Esophagus squamous epithelium (tissue), 5 donors: Measurements from ENCODE around the gene CREBZF. TPM values are rescaled to one million over a fixed set of nuclear protein-coding genes. Genes with fewer than 3 reads are reported as not detected.
"Not testable (repeated sequence)": the region's sequence is repeated elsewhere in the genome, so short reads cannot be mapped to it uniquely, and the experiment has no call there.

Experiments
- DNase-seq: peaks from one replicate; lab custom pipeline; 2025; lab: John Stamatoyannopoulos, UW
- H3K27ac ChIP-seq, 4 donors: fragments of 200-600 bp; sonication (generic); one replicate each; pipeline ENCODE4 v1.5.1; 2016 to 2019; ENCODE audit warnings: mild to moderate bottlenecking in 1 of 4
- H3K27me3 ChIP-seq, 4 donors: fragments of 200-600 bp; sonication (generic); 1 replicate in 3 of 4; 2 replicates in 1 of 4; pipeline versions ENCODE4 v1.5.1 to v1.6.0; 2017 to 2021; ENCODE audit warnings: antibody characterized with exemption in 1 of 4
- H3K36me3 ChIP-seq, 3 donors: fragments of 200-600 bp; sonication (generic); one replicate each; pipeline ENCODE4 v1.5.1; 2016 to 2019
- H3K4me1 ChIP-seq, 3 donors: fragments of 200-600 bp; sonication (generic); one replicate each; pipeline ENCODE4 v1.5.1; 2017 to 2019
- H3K4me3 ChIP-seq, 4 donors: fragments of 200-600 bp; sonication (generic); 1 replicate in 3 of 4; 2 replicates in 1 of 4; pipeline ENCODE4 v1.5.1; 2016 to 2019; ENCODE audit warnings: mild to moderate bottlenecking in 2 of 4, moderate library complexity in 1 of 4
- H3K9me3 ChIP-seq, 3 donors: fragments of 200-600 bp; sonication (generic); one replicate each; pipeline ENCODE4 v1.5.1; 2016 to 2019
- CTCF ChIP-seq, 6 experiments: fragments of 450-650 bp in 4 of 6; fragments of 200-600 bp in 2 of 6; sonication (generic) in 2 of 6; IDR thresholded peaks; one replicate each; pipeline ENCODE4 v1.5.1; 2016 to 2019; ENCODE audit warnings: antibody characterized with exemption in 6 of 6, mild to moderate bottlenecking in 4 of 6, moderate library complexity in 4 of 6
- POLR2A ChIP-seq, 4 donors: fragments of 450-650 bp; IDR thresholded peaks; one replicate each; pipeline ENCODE4 v1.6.1; 2017; ENCODE audit warnings: antibody characterized with exemption in 4 of 4, mild to moderate bottlenecking in 4 of 4, moderate library complexity in 3 of 4
- WGBS, 2 donors: methylation state at CpG; one replicate each; pipeline ENCODE4 v1.1.5; 2018; 5-methylcytosine and 5-hydroxymethylcytosine counted together
- intact Hi-C: fragments of 100-400 bp; cut with DNase I; formaldehyde crosslinking; loops from one replicate; pipeline ENCODE4 v1.15.0; 2022
- total RNA-seq, 4 donors: library from RNA; depleted of rRNA; stranded (reverse); fragments of >200 nt; gene quantifications; one replicate each; pipeline ENCODE4 v1.1.0, GENCODE V29; 2016
- donor health status: DM: yes; HTN: yes; CAD: no.

CREBZF gene
- total RNA-seq, 4 donors from 2014 or later = 14.8 to 67.3 (median 27.6) TPM

- no peaks in the 10 kb centered on the region for H3K36me3 ChIP-seq
- H3K4me1 ChIP-seq = no peaks in the 10 kb centered on the region
- H3K27me3 ChIP-seq = no peaks in the 10 kb centered on the region
- WGBS, 2 donors = 60 to 81% methylated on average over 5 to 6 of the region's 8 CpGs
- no peak overlapping the region for H3K27ac ChIP-seq
- intact Hi-C loops = no loop called here
- TF ChIP-seq CTCF (IDR thresholded peaks at IDR 0.05) (no peak), POLR2A (IDR thresholded peaks at IDR 0.05) (no peak)
- no peak overlapping the region for H3K4me3 ChIP-seq
- DNase-seq = no peak
- peaks cover 0 to 5% (median 0%) of the 10 kb centered on the region in 3 donors for H3K9me3 ChIP-seq
Observed at GRCh38 chr11:85672105-85672902, 7.4 kb upstream of the CREBZF start.

GRCh38 chr11:85670949-85671663 lies 6.2 kb upstream of the CREBZF start:
- H3K4me1 ChIP-seq, intact Hi-C loops, H3K36me3 ChIP-seq, H3K9me3 ChIP-seq, DNase-seq, H3K27me3 ChIP-seq, H3K4me3 ChIP-seq, H3K27ac ChIP-seq: not testable (repeated sequence)

GRCh38 chr11:85668157-85668556 lies 3.2 kb upstream of the CREBZF start:
- Histone ChIP-seq H3K9me3 (no peaks in the 10 kb centered on the region), H3K36me3 (no peaks in the 10 kb centered on the region), H3K27ac (no peak overlapping the region), H3K27me3 (no peaks in the 10 kb centered on the region), H3K4me1 (peaks cover 0 to 12% (median 0%) of the 10 kb centered on the region in 3 donors), H3K4me3 (no peak overlapping the region)
- TF ChIP-seq POLR2A (IDR thresholded peaks at IDR 0.05) = no peak
- TF ChIP-seq CTCF (IDR thresholded peaks at IDR 0.05) = no peak
- WGBS, 2 donors = 90 to 95% methylated on average over 1 of the region's 1 CpG
- no peak for DNase-seq
- intact Hi-C loops = no loop called here

- WGBS, 2 donors = 75 to 82% methylated on average over 3 of the region's 3 CpGs
- Histone ChIP-seq H3K27me3 (no peaks in the 10 kb centered on the region), H3K9me3 (no peaks in the 10 kb centered on the region), H3K27ac (no peak overlapping the region), H3K4me3 (no peak overlapping the region), H3K4me1 (peaks cover 0 to 27% (median 6%) of the 10 kb centered on the region in 3 donors), H3K36me3 (peaks cover 0 to 5% (median 0%) of the 10 kb centered on the region in 3 donors)
- DNase-seq = no peak
- intact Hi-C loops = no loop called here
- TF ChIP-seq CTCF (IDR thresholded peaks at IDR 0.05) = no peak
- no peak for TF ChIP-seq POLR2A (IDR thresholded peaks at IDR 0.05)
Observed at GRCh38 chr11:85666687-85667086, 1.8 kb upstream of the CREBZF start.

- H3K4me1 ChIP-seq = peaks cover 0 to 36% (median 15%) of the 10 kb centered on the region in 3 donors
- H3K27me3 ChIP-seq = no peaks in the 10 kb centered on the region
- peaks cover 0 to 12% (median 0%) of the 10 kb centered on the region in 3 donors for H3K36me3 ChIP-seq
- peak overlapping the region in 3 of 4 donors; percentile 95 to 99 (median 98) for H3K27ac ChIP-seq
- intact Hi-C loops = no loop called here
- WGBS, 2 donors = 59 to 67% methylated on average over 5 of the region's 5 CpGs
- peak overlapping the region in 1 of 4 donors; percentile 85 for H3K4me3 ChIP-seq
- DNase-seq = no peak
- no peaks in the 10 kb centered on the region for H3K9me3 ChIP-seq
- TF ChIP-seq CTCF (IDR thresholded peaks at IDR 0.05) (no peak), POLR2A (IDR thresholded peaks at IDR 0.05) (no peak)
Observed at GRCh38 chr11:85665733-85666132, 804 bp upstream of the CREBZF start.
